Chondrocyte (in vitro differentiated cells): Measurements from ENCODE around the gene ADARB2. TPM values are rescaled to one million over a fixed set of nuclear protein-coding genes. Genes with fewer than 3 reads are reported as not detected.

ENCODE experiments used
- DNase-seq: peaks from one replicate; pipeline ENCODE4 v3.0.0; 2021; ENCODE audit warnings: mixed read lengths, low spot score
- H3K27ac Mint-ChIP-seq: one replicate; pipeline ENCODE4 v1.8.0; 2021; ENCODE audit warnings: mild to moderate bottlenecking, moderate library complexity, mixed read lengths; ENCODE audit not compliant: unreplicated experiment
- H3K27me3 Mint-ChIP-seq: 2 replicates; pipeline ENCODE4 v1.8.0; 2021; ENCODE audit warnings: low read depth, mixed read lengths
- H3K36me3 Mint-ChIP-seq: 2 replicates; pipeline ENCODE4 v1.8.0; 2021; ENCODE audit warnings: low read depth, mixed read lengths
- H3K4me1 Mint-ChIP-seq: 2 replicates; pipeline ENCODE4 v1.8.0; 2021; ENCODE audit warnings: low read depth, mild to moderate bottlenecking, mixed read lengths
- H3K4me3 Mint-ChIP-seq: one replicate; pipeline ENCODE4 v1.8.0; 2021; ENCODE audit warnings: mild to moderate bottlenecking, moderate library complexity, mixed read lengths; ENCODE audit not compliant: unreplicated experiment
- H3K9me3 Mint-ChIP-seq: 2 replicates; pipeline ENCODE4 v1.8.0; 2021; ENCODE audit warnings: low read depth, mixed read lengths
- CTCF ChIP-seq: fragments of 200-600 bp; sonication (generic); IDR thresholded peaks from 2 replicates; pipeline ENCODE4 v1.5.0; 2021; ENCODE audit warnings: antibody characterized with exemption, mild to moderate bottlenecking, moderate library complexity
- total RNA-seq: library from RNA; stranded (reverse); gene quantifications from 3 replicates; pipeline ENCODE4 v1.2.1, GENCODE V29; 2021

ADARB2 gene
- total RNA-seq, 1 donor from 2014 or later = 3.3 TPM

- Mint-ChIP-seq H3K36me3 (no peaks in the 10 kb centered on the region), H3K27ac (no peak overlapping the region), H3K27me3 (no peaks in the 10 kb centered on the region), H3K4me1 (no peaks in the 10 kb centered on the region), H3K9me3 (no peaks in the 10 kb centered on the region), H3K4me3 (no peak overlapping the region)
- DNase-seq = no peak
- no peak for TF ChIP-seq CTCF
Measured at GRCh38 chr10:1498746-1499358, 238.5 kb downstream of the ADARB2 start.

GRCh38 chr10:1495915-1496517, 241.3 kb downstream of the ADARB2 start:
- H3K27me3 Mint-ChIP-seq = peaks cover 1% of the 10 kb centered on the region
- no peak for TF ChIP-seq CTCF
- DNase-seq = no peak
- H3K4me3 Mint-ChIP-seq = no peak overlapping the region
- no peaks in the 10 kb centered on the region for H3K36me3 Mint-ChIP-seq
- H3K27ac Mint-ChIP-seq = no peak overlapping the region
- no peaks in the 10 kb centered on the region for H3K4me1 Mint-ChIP-seq
- H3K9me3 Mint-ChIP-seq = no peaks in the 10 kb centered on the region

- Mint-ChIP-seq H3K27ac (no peak overlapping the region), H3K27me3 (peaks cover 2% of the 10 kb centered on the region), H3K4me1 (no peaks in the 10 kb centered on the region), H3K9me3 (no peaks in the 10 kb centered on the region), H3K36me3 (no peaks in the 10 kb centered on the region), H3K4me3 (no peak overlapping the region)
- no peak for DNase-seq
- TF ChIP-seq CTCF = no peak
Measured at GRCh38 chr10:1492641-1493040, 244.7 kb downstream of the ADARB2 start.

- TF ChIP-seq CTCF = no peak
- H3K4me1 Mint-ChIP-seq = no peaks in the 10 kb centered on the region
- no peak overlapping the region for H3K4me3 Mint-ChIP-seq
- DNase-seq = no peak
- no peaks in the 10 kb centered on the region for H3K36me3 Mint-ChIP-seq
- peaks cover 4% of the 10 kb centered on the region for H3K27me3 Mint-ChIP-seq
- H3K9me3 Mint-ChIP-seq = no peaks in the 10 kb centered on the region
- no peak overlapping the region for H3K27ac Mint-ChIP-seq
Measured at GRCh38 chr10:1491901-1492300, 245.4 kb downstream of the ADARB2 start.

GRCh38 chr10:1489801-1490200, 247.5 kb downstream of the ADARB2 start:
- no peaks in the 10 kb centered on the region for H3K4me1 Mint-ChIP-seq
- DNase-seq = no peak
- H3K9me3 Mint-ChIP-seq = no peaks in the 10 kb centered on the region
- H3K4me3 Mint-ChIP-seq = no peak overlapping the region
- peaks cover 5% of the 10 kb centered on the region for H3K27me3 Mint-ChIP-seq
- TF ChIP-seq CTCF = no peak
- H3K27ac Mint-ChIP-seq = no peak overlapping the region
- H3K36me3 Mint-ChIP-seq = no peaks in the 10 kb centered on the region
